ENCODE data around the gene MRAS.

DNA sequence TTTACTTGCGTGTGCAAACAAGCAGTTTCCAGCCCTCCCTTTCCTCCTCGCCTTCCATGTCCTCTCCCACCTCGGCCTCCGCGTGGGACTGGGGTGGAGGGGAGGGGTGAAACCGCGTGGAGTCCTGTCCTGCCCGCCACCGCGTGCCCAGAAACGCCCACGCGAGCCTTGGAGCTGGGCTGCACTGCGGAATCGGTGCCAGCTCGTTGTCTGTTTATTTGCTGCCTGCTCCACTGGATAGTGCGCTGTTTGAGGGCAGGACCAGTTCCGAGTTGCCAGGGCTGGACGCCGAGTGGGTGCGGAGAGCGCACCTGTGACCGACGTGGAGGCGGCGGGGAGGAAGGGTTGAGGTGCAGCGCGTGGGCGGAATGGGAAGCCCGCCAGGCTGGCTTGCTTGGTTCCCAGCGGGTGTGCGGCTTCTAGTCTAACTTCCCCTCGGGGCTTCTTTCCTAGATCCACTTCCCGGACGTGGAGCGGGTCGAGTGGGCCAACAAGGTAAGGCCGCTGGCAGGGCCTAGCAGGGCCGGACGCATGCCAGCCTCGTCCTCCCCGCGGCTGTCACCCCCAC lies 103.3 kb downstream of the MRAS start:
- TF ChIP-seq POLR2A (IDR thresholded peaks at IDR 0.05; ENCODE audit: low read length) (no peak), GATA1 (IDR thresholded peaks at IDR 0.05; ENCODE audit: low read depth, low read length) (no peak)

Data from erythroblast (primary cell).